Adrenal gland (tissue), 5 donors: ENCODE data around the gene HTR4.

Source experiments
- CTCF ChIP-seq, 6 experiments: fragments of 450-650 bp in 4 of 6; fragments of 200-600 bp in 2 of 6; sonication (generic) in 1 of 6; IDR thresholded peaks; 1 replicate in 5 of 6; 2 replicates in 1 of 6; pipeline versions ENCODE4 v1.5.1 to v1.8.0; 2016 to 2021; ENCODE audit warnings: antibody characterized with exemption in 6 of 6, mild to moderate bottlenecking in 2 of 6, moderate library complexity in 1 of 6
- POLR2A ChIP-seq, 2 donors: fragments of 450-650 bp; IDR thresholded peaks; one replicate each; pipeline ENCODE4 v1.6.1; 2017; ENCODE audit warnings: antibody characterized with exemption in 2 of 2, mild to moderate bottlenecking in 2 of 2, moderate library complexity in 1 of 2
- donor health status: DM: no; HTN: no; CAD: no.

- TF ChIP-seq CTCF (IDR thresholded peaks at IDR 0.05): no peak
- TF ChIP-seq POLR2A (IDR thresholded peaks at IDR 0.05): no peak
Observed at GRCh38 chr5:148491793-148492184, 162.5 kb downstream of the HTR4 start.
